Erythroblast (primary cell): Measurements from ENCODE around the gene ELFN2.

Experiments
- GATA1 ChIP-seq: IDR thresholded peaks from 2 replicates; pipeline ENCODE4 v1.6.1; 2011; ENCODE audit warnings: low read depth, mild to moderate bottlenecking, control low read depth, low read length, moderate library complexity
- POLR2A ChIP-seq: IDR thresholded peaks from 2 replicates; pipeline ENCODE4 v1.6.1; 2011; ENCODE audit warnings: mild to moderate bottlenecking, low read length

- TF ChIP-seq POLR2A (no peak), GATA1 (no peak)
Measured at GRCh38 chr22:37334859-37335805, 92.1 kb downstream of the ELFN2 start.
